Activated CD8-positive, alpha-beta memory T cell treated with anti-CD3 and anti-CD28 coated beads for 1 hour (primary cell): ENCODE data around the gene FN1.

Source experiments
- DNase-seq, 2 donors: peaks; one replicate each; pipeline ENCODE4 v3.0.0-alpha.2; 2020; ENCODE audit warnings: low read depth in 1 of 2; ENCODE audit errors: extremely low read depth in 1 of 2

Gene FN1

DNA sequence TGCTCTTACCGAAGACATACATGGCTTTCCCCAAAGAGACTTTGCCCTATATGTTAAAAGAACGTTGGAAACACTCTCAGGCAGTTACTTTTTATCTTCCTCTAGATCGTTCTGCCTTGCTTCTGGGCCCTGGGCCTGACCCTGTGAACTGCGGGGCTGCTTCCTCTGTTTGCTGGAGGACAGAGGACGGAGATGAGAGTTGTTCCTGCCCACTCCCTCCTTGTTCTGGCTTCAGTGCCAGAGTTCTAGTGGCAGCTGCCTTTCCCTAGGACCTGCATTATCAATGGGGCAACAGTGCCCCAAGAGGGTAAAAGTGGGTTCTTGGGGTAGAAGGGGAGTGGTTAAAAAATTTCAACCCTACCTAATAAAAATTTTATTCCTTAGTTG is 6.5 kb upstream of the FN1 start:
- no peak for DNase-seq

DNA sequence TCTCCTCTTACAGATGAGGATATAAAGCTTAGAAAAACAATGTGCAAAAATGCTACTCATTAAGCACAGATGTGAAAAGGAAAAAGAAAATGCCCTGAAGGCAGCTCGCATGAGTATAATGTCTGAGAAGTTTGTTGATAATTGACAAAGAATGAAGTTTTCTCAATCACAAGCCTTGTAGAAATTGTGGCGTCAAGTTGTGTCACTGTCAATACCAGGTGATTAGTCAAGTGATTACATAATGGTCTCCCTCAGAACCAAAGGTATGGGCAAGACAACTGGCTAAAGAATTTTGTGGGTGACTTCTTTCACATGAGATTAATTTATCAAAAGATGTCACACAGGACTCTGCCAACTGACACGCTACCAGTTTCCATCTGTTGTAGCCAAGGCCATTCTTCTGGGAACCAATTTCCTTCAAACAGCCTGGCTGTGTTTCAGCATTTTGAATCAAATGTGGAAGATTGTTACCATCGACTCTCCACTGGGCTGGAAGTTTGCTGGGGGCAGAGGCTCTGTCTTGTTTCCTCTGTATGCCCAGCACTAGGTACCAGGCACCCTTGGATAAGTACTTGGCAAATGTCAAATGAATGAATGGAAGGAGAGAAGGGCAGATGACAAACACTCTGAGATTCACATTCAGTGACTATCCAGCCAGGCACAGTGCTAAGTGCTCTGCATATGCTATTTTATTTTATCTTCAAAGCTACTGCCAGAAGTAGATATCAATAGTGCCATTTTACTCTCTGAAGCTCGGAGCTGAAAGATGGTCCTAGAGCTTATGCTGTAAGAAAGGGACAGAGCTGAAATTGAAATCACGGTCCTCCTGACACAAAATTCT is 5.9 kb upstream of the FN1 start:
- DNase-seq = no peak

GRCh38 chr2:215439980-215440512 is 4.2 kb upstream of the FN1 start:
- no peak for DNase-seq

- no peak for DNase-seq
Observed at GRCh38 chr2:215439404-215439803, 3.5 kb upstream of the FN1 start.

DNA sequence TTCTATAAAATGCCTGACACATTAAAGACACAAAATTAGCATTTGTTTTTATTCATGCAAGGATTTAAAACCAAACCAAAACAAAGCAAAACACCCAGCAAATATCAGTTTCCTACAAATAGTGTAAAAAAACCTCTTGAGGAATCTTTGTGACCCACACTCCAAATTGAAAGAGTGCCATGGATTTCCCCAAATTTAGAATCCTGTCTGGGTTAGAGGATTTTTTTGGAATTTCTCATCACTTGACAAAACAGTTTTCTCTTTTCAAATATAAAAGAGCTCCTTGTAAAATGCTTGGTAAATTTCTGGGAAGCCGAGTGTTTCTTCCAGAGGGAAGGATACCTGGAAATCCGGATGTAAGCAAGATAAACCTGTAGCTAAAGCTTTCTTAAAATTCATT is 1.7 kb upstream of the FN1 start:
- DNase-seq = no peak

- DNase-seq = no peak
Observed at GRCh38 chr2:215436705-215437565, 1.1 kb upstream of the FN1 start.

DNA sequence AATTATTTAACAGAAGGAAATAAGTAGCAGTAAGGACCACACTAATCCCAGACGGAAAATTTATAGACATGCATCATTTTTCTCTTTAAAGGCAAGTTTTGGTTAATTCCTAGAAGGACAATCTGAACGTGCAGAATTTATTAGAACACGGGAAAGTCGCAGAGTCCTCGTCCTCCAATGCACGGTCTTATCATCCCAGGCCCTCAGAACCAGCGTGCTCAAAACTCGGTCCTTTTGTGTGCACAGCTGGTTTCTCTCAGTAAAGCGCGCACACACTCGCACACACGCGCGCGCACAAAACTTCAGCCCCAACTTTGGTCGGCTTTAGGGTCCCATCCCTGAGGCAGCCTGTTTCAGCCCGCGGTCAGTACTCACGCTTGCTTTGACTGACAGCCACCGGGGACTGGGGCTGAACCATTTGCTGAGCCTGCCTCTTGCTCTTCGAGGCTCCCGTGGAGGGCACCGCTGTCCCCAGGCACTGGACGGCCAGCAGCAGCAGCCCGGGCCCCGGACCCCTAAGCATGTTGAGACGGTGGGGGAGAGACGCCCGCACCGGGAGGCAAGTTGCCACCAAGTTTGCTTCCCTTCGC is 493 bp downstream of the FN1 start:
- no peak for DNase-seq

DNA sequence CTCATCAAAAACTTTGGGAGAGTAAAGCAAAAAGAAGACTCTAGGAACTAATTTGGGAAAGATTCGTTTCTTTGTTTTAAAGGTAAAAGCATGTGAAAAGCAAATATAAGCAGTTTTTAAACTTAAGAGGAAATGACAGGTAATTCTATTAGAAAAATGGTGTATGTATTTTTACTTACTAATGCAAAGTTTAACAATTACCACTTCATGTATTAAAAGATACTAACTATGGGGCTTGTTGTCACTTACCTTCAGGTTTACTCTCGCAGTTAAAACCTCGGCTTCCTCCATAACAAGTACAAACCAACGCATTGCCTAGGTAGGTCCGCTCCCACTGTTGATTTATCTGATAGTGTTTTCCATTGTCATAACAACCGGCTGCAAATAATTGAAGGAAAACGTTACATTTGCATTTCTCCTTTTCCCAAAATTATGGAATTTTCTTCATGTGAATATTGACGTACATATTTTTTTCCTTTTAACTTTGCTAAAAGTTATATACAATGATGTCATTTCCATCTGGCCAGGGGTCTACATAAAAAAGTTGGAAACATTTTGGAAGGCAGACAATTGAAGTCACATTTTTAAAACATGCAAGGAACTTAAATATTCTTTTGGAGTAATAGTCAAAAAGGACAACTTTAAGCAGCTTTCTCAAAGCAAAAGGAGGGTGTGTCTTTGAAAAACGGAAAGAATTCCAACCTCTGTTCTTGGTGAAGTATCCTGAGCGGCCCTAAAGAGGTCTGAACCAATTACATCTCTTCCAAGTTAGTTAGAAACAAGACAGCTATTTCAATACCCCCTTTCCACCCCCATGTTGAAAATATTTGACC is 1.2 kb downstream of the FN1 start:
- DNase-seq = no peak

GRCh38 chr2:215432759-215433594 is 2.9 kb downstream of the FN1 start:
- no peak for DNase-seq

- no peak for DNase-seq
Observed at GRCh38 chr2:215431778-215432758, 3.8 kb downstream of the FN1 start.

DNA sequence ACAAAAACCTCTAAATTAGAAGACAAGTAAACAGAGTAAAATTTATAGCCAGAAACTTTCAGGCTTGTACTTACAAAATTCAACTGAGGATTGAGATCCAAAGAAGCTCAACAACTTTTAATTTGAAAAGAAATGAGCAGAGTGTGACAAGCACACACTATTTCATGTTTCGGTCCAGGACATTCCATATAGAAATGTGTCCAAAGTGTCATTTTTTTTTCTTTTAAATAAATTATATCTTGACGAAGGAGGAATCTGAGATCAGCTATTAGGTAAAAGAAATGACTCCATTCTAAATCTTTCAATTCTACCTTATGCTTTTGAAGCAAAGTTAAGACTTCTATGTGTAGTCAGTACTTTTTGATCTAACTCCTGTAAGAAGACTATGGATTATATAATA is 4.6 kb downstream of the FN1 start:
- DNase-seq = no peak

DNA sequence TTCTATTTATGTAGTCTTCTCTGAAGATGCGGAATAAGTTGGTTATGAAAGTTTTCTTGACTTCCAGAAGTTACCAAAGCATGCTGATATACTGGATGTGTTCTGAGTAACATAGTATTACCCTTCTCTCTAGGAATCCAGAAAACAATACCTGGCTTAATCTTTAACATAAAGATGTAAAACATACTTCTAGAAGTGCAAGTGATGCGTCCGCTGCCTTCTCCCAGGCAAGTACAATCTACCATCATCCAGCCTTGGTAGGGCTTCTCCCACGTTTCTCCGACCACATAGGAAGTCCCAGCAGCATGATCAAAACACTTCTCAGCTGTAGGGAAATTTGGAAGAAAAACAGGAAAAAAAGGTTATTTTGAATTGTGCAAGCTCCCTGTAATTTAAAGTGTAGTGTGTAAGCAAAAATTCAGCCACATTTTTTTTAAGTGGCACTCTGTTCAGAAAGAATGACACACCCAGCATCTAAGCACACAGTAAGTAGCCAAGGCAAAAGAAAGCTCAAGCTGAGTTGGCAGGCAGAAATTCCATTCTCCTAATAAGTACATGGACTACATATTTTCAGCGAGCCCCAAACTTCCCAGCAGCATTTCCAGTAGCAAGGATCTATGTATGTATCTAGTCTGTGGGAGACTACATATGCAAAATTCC is 5.2 kb downstream of the FN1 start:
- no peak for DNase-seq

- no peak for DNase-seq
Observed at GRCh38 chr2:215429424-215429823, 6.4 kb downstream of the FN1 start.

GRCh38 chr2:215428060-215428910 is 7.6 kb downstream of the FN1 start:
- DNase-seq = no peak

DNA sequence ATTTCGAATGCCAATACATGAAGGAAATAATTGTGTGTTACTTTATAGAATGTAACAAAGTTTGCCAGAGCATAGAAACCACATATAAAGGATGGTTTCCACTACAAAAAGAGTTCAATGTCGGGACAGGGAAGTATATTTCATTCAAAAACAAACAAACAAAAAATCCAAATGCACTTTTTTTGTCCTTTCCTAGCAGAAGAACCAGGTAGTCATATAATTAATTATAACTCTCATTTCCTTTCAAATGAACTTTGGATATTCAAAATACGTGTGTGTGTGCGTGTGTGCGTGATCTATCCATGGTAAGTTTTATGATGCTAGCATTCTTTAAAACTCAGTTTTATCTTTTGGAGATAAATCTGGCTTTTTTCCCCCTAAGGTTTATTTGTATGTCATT is 8.3 kb downstream of the FN1 start:
- no peak for DNase-seq

DNA sequence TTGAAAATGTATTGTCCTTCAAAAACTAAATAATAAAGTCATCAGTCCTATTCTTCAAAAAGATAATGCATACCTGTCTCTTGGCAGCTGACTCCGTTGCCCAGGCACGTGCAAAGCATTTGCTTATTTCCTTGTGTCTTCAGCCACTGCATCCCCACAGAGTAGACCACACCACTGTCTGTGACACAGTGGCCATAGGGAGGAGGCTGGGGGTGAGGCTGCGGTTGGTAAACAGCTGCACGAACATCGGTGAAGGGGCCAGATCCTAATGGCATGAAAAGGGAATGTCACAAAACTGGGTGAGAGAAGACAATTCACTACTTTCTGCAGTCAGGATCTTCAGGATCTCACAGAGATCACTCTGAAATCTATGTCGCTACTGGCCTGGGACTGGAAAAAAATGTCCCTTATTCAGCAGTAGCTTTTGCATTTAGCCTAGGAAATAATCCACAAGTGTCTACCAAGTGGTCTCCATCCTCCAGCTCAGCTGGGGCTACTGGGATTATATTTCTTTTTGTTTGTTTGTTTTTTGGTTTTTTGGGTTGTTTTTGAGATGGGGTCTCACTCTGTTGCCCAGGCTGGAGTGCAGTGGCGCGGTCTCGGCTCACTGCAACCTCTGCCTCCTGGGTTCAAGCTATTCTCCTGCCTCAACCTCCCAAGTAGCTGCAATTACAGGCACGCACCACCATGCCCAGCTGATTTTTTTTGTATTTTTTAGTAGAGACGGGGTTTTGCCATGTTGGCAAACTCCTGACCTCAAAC is 10.7 kb downstream of the FN1 start:
- no peak for DNase-seq
